Measurements from ENCODE around the gene FOXK2.

Gene FOXK2

DNA sequence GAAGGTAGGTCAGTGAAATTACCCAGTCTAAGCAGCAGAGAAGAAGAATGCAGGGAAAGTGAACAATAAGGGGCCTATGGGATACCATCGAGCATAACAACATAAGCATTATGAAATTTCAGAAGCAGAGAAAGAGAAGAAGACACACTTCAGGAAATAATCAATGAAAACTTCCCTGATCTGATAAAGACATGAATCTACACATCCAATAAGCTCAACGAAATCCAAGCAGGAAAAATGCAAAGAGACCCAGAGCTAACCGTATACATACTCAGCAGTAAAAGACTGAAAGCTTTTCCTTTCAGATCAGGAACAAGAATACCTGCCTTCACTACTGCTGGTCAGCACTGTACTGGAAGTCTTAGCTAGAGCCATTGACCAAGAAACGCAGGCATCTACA is 90.1 kb downstream of the FOXK2 start:
- no peak for DNase-seq (ENCODE audit: low read depth)

DNA sequence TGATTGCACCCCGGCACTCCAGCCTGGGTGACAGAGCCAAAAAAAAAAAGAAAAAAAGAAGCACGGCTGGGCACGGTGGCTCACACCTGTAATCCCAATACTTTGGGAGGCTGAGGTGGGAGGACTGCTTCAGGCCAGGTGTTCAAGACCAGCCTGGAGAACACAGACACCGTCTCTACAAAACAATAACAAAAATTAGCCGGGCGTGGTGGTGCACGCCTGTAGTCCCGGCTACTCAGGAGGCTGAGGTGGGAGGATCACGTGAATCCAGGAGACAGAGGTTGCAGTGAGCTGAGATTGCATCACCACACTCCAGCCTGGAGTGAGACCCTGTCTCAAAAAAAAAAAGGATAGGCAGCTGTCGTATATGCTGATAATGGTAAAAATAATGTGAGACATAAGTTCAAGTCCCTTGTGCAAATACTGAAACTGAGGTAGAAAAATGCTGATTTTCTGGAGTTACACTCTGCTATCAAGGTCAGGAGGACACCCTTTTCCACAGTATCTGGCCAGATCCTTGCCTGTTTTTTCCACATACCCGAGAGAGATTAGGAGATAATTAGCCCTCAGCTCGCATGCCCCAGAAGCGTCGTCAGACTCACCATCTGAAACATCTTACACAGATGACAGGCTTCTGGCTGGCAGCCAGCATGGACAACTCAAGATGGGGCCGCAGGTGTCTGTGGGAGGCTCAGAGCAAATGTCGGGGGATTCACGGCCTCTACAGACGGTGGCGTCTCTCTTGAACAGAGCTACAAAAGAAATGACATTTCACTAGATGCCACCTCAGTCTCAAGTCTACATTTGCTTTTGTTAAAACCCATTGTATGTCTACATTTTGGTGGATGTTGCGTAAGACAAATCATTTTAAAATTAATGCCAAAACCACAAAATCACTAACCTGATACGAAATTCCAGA is 91.9 kb downstream of the FOXK2 start:
- no peak for DNase-seq (ENCODE audit: low read depth)

DNA sequence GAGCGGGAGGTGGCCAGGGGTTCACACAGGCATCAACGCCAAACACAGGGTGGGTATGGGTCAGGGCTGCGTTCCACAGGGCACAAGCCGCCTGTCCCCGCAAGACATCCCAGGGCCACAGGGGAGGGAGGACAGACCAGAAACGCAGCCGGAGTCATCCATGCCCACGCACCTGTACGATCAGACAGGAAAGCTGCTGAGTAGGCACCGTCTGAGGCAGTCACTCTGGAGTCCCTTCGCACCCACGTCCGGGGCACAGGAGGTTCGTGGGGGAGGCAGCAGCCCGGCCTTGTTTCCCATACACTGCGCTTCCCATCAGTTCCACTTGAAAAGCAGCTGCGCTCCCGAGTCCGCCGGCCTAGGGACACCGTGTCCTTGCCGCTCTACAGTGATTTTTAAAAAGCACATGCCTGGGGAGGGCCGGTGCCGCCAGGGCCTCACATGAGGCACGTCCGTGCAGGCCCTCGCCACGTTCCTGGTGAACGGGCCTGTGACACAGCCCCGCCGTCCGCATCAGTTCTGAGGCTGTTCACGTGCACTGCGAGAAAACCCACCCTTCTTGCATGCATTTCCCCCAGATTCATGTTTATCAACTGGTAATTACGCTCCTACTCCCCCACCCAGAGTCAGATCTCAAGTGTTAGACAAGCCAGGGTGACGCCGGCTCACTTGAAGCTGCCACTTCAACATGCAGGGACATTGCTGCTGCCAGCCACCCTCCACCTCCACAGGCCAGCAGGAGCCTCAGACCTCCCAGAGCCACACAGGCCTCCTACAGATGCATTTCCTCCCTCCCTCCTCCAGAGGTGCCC is 94.0 kb downstream of the FOXK2 start:
- no peak for DNase-seq (ENCODE audit: low read depth)

DNA sequence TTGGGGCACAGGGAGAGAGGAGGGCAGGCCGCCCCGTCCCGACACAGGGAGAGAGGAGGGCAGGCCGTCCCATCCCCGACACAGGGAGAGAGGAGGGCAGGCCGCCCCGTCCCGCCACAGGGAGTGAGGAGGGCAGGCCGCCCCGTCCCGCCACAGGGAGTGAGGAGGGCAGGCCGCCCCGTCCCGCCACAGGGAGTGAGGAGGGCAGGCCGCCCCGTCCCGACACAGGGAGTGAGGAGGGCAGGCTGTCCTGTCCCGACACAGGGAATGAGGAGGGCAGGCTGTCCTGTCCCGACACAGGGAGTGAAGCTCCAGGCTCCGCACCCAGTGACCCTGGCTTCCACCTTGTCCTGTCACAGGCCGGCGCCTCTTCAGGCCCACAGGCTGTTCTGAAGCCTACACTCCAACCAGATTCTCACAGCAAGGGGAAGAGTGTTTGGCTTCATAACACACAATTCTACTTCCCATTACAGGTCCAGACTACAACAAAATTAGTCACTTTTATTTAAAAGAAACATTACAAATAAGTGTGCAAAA is 94.6 kb downstream of the FOXK2 start:
- DNase-seq (ENCODE audit: low read depth), result no peak

DNA sequence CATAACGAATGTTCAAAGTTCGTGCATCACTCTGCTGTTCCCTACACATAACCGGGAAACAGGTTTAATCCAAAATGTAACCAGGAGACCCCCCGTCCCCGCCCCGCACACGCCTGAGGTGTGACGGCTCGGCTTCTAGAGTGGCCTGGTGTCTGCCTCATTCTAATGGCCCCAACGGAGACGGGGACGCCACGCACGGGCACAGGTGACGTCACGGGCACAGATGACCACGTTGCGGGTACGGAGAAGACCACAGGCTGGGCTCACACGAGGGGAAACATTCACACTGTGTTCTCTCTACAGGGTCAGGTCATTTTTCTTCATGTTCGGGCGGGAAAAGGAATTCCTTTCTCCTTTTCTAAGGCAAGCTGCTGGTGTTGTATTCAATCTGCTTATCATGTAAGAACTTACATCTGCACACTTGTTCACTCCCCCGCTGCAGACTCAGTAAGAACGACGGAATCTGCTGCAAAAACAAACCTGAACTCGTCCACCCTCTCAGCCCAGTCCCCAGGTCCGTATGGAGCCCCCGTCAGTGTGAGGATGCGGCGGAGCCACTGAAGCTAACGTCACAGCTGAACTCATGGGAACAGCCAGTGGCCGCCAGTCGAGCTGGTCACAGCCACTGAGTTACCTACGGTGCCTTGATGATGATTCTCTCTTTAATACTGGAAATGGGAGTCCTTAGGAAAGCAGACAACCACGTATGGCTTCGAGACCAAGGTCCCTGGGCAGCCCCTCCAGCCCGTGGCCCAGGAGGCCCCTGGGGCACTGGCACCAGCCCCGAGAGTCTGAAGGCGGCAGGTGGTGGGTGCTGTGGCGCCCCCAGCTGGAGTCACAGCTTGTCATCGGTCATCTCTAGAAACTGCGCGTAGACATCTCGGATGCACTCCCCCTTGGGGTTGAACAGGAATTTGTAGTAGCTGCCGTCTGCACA is 95.8 kb downstream of the FOXK2 start:
- DNase-seq (ENCODE audit: low read depth), result no peak

DNA sequence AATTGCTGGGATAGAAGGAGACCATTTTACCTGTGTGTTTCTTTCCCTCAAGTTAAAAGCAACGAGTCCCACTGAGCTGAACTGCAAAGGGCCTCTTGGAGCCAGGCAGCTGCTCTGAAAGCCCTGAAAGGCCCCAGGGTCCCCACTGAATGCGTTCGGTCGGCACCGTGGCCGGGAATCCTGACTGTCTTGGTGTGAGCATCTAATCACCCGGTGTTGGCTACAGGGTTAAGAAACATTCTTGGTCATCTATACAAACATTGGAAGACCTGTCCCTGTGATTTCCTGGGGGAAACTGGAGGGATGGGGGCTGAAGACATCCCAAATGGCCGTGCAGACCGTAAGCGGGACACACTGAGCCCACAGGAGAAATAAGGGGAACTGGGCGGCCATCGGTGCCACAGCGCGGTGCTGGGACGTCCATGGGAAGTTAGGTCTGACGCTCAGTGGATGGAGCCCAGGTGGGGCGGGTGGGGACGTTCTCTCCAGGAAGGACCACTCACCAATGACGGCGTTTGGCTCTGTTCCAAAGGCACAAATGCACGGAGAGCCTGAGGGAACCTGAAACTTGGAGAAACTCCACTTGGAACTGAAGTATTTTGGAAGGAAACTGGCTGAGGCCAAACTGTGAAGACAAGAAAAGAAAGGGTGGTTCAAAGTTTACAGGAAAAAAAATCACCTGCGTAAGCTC is 96.6 kb downstream of the FOXK2 start:
- DNase-seq (ENCODE audit: low read depth), result no peak

DNA sequence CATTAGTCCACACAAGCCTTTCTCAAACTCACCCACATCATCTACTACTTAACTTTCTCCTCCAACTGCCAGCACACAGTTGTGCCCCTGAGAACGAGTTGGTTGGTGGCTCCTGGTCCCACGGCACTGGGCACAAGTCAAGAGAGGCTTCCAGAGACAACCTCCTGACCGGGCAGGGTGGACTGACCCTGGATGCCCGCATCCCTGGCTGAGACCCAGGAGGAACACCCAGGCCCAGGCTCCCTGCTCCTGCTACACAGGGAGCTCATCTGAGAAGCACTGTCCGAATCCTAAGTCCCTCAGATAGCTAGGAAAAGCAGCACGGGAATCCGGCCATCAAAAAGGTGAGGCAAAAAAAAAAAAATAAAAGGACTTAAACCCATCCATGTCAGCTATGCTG is 99.7 kb downstream of the FOXK2 start:
- DNase-seq (ENCODE audit: low read depth), result no peak

DNA sequence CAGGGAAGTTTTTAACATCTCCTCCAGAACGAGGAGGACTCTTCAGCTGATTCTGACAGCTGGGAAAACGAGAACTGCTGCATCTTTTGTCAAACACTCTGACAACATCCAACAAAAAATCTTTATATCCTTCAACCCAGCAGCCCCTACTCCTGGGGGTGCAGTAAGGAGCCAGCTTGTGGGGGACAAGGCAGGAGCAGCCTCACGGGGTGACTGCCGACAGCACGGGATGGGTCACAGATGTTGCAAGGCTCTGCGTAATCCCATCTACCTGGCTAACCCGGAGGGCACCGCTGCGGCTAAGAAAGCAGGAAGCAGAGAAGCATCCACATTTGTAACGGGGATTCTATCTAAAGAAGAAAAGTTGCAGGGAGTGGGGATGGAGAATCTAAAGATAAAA is 100.1 kb downstream of the FOXK2 start:
- no peak for DNase-seq (ENCODE audit: low read depth)

DNA sequence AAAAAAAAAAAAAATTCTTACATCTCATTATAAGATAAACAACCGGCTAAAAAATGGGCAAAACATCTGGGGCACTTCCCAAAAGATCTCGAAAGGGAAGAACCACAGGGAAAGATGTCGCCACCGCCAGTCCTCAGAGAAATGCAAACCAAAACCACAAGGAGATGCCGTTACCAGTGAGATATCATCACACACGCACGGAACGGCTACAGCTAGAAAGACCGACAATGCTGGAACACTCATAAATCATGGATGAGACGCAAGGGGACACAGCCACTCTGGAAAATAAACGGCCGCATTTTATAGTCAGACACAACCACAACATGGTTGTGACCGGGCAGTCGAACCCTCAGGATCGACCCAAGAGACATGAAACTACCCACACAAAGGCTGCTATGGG is 104.2 kb downstream of the FOXK2 start:
- no peak for DNase-seq (ENCODE audit: low read depth)

DNA sequence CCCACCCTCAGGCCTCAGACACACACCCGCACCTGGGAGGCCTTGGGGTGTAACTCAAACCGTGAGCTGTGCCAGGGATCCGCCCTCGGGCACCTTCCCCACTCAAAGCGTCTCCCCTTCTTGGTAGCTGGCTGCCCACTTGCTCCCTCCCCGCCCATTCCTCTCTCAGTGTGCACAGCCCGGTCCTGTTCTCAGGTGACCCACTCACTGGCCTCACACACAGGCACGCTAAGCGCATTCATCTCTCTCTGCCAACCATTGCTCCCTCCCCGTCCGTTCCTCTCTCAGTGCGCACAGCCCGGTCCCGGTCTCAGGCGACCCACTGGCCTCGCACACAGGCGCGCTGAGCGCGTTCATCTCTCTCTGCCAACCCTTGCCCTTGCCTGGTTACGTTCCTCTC is 107.9 kb downstream of the FOXK2 start:
- DNase-seq (ENCODE audit: low read depth), result no peak

DNA sequence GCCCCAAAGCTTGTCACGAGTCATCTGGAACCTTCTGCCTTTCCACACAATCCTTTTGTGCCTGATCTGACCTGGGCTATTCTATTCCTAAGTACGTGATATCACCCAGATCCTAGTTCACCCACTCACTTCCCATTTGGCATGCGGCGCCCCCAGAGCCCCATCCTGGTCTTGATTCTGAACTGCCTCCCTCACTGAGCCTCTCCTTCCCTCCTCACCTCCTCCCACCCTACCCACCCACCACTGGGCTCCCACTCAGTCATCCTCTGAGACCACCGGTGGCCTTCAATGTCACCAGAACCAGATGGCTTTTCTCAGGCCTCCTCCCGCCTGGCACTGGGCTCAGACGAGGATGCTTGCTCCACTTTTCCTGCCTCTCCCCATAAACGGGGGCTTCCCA is 110.2 kb downstream of the FOXK2 start:
- no peak for DNase-seq (ENCODE audit: low read depth)

DNA sequence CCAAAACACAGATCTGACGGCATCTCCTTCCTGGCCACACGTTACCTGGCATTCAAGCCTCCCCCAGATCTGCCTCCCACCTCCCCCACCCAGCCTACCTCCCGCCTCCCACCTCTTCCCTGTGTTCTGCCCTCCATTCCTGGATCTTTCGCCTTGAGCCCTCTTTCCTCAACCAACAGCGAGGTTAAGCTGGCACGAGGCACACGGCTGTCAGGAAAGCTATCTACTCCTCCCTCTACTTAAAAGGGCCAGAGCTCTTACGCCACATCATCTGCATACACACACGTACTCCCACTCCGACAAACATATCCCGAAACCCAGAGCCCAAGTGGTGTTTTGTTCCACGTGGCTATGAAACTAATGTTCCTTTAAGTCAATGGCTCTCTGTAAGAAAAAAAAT is 110.7 kb downstream of the FOXK2 start:
- no peak for DNase-seq (ENCODE audit: low read depth)

DNA sequence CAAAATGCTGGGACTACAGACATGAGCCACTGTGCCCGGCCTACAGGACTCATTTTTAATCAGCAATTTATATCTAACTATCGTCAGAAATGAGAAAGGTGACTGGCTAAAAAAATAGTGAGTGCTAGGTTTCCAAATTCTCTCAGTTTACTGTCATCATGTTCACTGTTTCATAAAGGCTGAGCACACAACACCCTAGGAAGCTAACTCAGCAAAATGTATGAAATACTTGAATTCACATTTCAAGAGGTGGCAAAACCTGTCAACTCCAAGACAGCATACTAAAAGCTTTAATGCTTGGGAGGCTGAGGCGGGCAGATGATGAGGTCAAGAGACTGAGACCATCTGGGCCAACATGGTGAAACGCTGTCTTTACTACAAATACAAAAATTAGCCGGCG is 112.0 kb downstream of the FOXK2 start:
- no peak for DNase-seq (ENCODE audit: low read depth)

DNA sequence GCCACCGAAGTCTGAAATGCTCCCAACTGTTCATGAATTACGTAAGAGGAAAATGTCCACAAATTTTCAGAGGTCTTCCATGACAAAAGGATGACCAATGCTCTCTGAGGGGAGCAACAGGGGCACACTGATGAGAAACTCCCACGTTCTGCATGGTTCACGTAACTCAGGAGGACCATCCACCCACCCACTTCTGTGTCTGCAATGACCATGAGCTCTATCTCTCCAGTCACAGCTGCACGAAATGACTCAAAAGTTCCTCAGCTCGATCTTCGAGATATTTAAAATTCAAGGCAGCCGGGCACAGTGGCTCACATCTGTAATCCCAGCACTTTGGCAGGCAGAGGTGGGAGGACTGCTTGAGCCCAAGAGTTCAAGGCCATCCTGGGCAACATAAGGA is 112.9 kb downstream of the FOXK2 start:
- DNase-seq (ENCODE audit: low read depth), result no peak

DNA sequence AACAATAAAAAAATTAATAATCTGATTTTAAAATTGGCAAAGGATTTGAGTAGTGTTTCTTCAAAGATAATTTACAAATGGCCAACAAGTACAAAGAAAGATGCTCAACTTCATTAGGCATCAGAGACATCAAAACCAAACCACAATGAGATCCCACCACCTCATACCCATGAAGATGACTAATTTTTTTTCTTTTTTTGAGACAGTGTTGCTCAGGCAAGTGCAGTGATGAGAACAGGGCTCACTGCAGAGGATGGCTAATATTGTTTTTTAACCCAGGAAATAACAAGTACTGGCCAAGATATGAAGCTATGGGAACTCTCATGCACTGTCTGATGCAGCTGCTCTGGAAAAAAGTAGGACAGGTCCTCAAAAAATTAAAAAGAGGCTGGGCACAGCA is 113.8 kb downstream of the FOXK2 start:
- DNase-seq (ENCODE audit: low read depth), result no peak

DNA sequence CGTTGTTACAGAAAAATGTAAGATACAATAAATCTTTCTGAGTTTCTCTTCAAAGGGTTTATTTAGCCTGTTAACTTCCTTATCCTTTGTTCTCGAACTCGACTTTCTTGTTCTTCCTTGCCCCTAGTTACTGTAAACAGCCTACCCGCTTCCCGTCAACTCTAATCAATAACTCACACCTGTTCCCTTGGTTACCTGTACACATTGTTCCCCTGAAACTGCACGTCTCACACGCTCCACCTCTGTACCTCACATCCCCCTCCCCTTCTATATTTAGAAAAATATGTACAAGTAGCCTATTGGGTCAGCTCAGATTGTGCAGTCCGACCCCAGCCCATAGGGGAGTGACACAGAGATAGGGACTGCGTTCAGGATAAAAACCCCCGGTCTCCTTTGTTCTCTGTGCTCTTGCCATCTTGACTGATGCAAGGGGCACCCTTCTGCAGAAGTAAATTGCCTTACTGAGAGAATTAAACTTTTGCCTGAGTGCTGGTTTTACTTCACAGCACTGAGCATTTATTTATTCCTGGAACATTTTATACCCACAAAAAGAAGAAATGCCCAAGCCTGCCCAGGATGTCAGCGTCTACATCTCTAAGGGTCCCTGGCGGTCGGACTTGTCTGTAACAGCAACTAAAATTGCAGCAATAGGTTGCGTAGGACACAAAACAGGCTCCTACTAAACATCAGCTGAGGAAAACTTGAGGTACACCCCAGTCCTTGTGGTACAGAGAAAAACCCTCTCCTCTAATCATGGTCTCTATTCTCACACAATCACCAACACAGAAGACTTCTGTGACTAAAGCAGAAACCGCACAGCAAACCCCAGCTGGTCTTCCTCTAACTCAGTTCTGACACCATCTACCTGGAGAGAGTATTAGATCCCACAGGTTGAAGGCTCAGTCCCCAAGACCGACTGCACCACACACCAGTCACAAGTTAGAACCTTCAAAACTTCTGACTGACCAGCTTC is 117.4 kb downstream of the FOXK2 start:
- DNase-seq (ENCODE audit: low read depth), result no peak

DNA sequence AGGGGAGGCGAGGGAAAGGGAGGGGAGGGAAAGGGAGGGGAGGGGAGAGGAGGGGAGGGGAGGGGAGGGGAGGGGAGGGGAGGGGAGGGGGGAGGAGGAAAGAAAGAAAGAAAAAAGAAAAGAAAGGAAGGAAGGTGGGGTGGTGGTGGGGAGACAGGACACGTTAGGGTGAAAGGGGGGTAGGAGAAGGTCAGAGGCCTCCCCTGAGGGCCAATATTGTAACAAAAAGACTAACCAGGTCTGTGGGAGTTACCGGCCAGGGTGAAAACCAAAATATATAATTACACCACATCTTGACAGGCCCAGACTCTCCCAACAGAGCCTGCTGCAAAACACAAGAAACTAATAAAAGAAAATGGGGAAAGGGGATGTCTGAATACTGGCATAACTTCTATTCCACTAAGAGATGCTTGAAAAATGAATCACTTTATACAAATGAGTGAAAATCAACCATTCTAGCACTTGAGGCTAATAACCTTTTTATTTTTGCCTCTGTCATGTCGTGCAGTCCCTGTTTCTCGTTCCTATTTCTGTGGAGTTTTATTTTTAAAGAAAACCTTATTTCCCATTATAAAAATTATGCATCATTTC is 118.7 kb downstream of the FOXK2 start:
- DNase-seq (ENCODE audit: low read depth), result no peak

DNA sequence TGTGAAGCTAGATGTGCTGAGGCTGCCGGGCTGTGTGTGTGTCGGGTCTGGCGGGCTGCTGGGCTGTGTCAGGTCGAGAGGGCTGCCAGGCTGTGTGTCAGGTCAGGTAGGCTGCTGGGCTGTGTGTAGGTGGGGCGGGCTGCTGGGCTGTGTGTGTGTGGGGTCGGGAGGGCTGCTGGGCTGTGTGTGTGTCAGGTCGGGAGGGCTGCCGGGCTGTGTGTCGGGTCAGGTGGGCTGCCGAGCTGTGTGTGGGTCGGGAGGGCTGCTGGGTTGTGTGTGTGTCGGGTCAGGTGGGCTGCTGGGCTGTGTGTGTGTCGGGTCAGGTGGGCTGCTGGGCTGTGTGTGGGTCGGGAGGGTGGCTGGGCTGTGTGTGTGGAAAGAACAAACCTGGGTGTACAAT is 120.1 kb downstream of the FOXK2 start:
- no peak for DNase-seq (ENCODE audit: low read depth)

DNA sequence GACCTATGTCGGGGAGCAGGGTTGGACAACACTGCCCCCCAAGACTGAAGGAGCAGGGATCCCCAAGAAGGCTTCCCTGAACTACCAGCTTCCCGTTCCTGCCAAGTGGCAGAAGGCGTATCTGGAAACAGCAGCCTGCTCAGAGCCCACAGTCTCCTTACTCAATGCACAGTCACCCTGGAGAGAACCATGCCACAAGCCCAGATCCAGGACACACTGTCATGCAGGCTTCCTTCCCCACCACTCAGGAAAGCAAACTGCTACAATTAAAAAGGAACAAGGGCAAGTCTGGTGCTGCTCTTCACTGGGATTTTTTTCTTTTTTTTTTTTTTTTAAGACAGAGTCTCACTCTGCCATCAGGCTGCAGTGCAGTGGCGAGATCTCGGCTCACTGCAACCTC is 120.5 kb downstream of the FOXK2 start:
- no peak for DNase-seq (ENCODE audit: low read depth)

DNA sequence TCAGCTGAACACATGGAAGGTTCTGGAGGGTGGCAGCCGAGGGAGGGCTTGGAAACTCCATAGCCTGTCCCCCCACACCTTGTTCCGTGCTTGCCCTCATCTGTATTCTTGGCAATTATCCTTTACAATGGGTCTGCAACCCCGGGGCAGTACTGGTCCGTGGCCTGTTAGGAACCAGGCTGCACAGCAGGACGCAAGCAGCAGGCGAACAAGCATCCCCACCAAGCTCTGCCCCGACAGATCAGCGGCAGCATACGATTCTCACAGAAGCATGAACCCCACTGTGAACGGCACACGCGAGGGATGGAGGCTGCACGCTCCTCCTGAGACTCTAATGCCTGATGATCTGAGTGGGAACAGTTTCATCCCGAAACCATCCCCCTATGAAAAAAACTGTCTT is 122.5 kb downstream of the FOXK2 start:
- DNase-seq (ENCODE audit: low read depth), result no peak

Measured in stimulated activated CD8-positive, alpha-beta memory T cell treated with anti-CD3 and anti-CD28 coated beads, Interleukin-12 subunit alpha, Interleukin-12 subunit beta, amount 100 ng/mL, for 1 hour (primary cell).